Transverse colon (tissue), 3 donors: ENCODE data around the gene MAP1A.

ENCODE experiments used
- CTCF ChIP-seq, 5 experiments: fragments of 200-600 bp in 3 of 5; fragments of 450-650 bp in 2 of 5; sonication (generic) in 3 of 5; IDR thresholded peaks; 1 replicate in 2 of 5; 2 replicates in 3 of 5; pipeline ENCODE4 v1.5.1; 2016 to 2017; ENCODE audit warnings: antibody characterized with exemption in 5 of 5, inconsistent platforms in 3 of 5, mild to moderate bottlenecking in 2 of 5, moderate library complexity in 1 of 5
- EP300 ChIP-seq: sonication (generic); formaldehyde crosslinking; IDR thresholded peaks from one replicate; pipeline ENCODE4 v1.6.1; 2017; ENCODE audit warnings: antibody characterized with exemption, low read depth
- POLR2A ChIP-seq: fragments of 450-650 bp; IDR thresholded peaks from one replicate; pipeline ENCODE4 v1.6.1; 2016; ENCODE audit warnings: antibody characterized with exemption, mild to moderate bottlenecking, moderate library complexity

GRCh38 chr15:43525131-43525530, 7.7 kb downstream of the MAP1A start:
- no peak for TF ChIP-seq CTCF (IDR thresholded peaks at IDR 0.05)
- no peak for TF ChIP-seq POLR2A
- no peak for TF ChIP-seq EP300
